ENCODE measurements around the gene VDR. TPM values are rescaled to one million over a fixed set of nuclear protein-coding genes. Genes with fewer than 3 reads are reported as not detected.

The VDR gene
- total and polyA plus RNA-seq, 2 donors (not counting 1 experiment from before 2014, with no cell fraction given) = 0.37 to 0.42 TPM

- CTCF ChIA-PET = interaction anchor here (0.7 kb wide), 1 partner anchor 1822 kb away, joined by 3 read pairs; no protein-coding TSS in a partner anchor
- H3K9ac ChIP-seq (ENCODE audit: low read length) = no peak overlapping the region
- POLR2A ChIA-PET = no interaction called here
- ATAC-seq (ENCODE audit: low read depth) (no peak), DNase-seq (no peak)
- H3K4me1 ChIP-seq (ENCODE audit: control insufficient read depth in 2 of 2, insufficient read depth in 2 of 2, low read length in 2 of 2) = peaks cover 15 to 18% of the 10 kb centered on the region in 2 donors
- H3K79me2 ChIP-seq (ENCODE audit: control insufficient read depth, insufficient read depth, low read length) = no peaks in the 10 kb centered on the region
- Mint-ChIP-seq H3K27me3 (peaks cover 28% of the 10 kb centered on the region), H3K27ac (no peak overlapping the region), H3K4me1 (peaks cover 20% of the 10 kb centered on the region), H3K9me3 (ENCODE audit: insufficient read depth) (no peaks in the 10 kb centered on the region), H3K4me3 (no peak overlapping the region)
- intact Hi-C loops (cut with micrococcal nuclease) = loop anchor here (5.0 to 10.0 kb wide), 2 partner anchors 201 to 256 kb away; partner anchors contain the start of gene RPAP3
- H4K20me1 ChIP-seq (ENCODE audit: control insufficient read depth, insufficient read depth, low read length, poor library complexity, severe bottlenecking) = no peaks in the 10 kb centered on the region
- H3K9me3 ChIP-seq (ENCODE audit: control extremely low read depth in 1 of 3, control insufficient read depth in 2 of 3, insufficient read depth in 1 of 3, low read length in 2 of 3) = peaks cover 0 to 9% (median 0%) of the 10 kb centered on the region in 3 donors
- TF ChIP-seq EZH2 (IDR thresholded peaks at IDR 0.05; ENCODE audit: borderline replicate concordance, insufficient read depth, low read depth, low read length, poor library complexity, severe bottlenecking) (no peak), CTCF (IDR thresholded peaks at IDR 0.05) (no peak)
- H3K4me2 ChIP-seq (replicated peaks; ENCODE audit: low read depth, low read length, poor library complexity, severe bottlenecking) = no peak overlapping the region
- no peaks in the 10 kb centered on the region for H3K36me3 ChIP-seq (replicated peaks in 1 of 2; ENCODE audit: control extremely low read depth in 1 of 2, control insufficient read depth in 1 of 2, extremely low read depth in 1 of 2, insufficient read depth in 2 of 2, low read length in 1 of 2)
- H3K27ac ChIP-seq (ENCODE audit: low read length in 2 of 2) = no peak overlapping the region
- no peak overlapping the region for H3K4me3 ChIP-seq (ENCODE audit: control extremely low read depth in 1 of 5, extremely low read depth in 1 of 5, insufficient read depth in 1 of 5, low read depth in 2 of 5, low read length in 4 of 5)
- peaks cover 0 to 18% (median 4%) of the 10 kb centered on the region in 4 experiments for H3K27me3 ChIP-seq (replicated peaks in 1 of 4; ENCODE audit: control extremely low read depth in 1 of 4, control insufficient read depth in 3 of 4, insufficient read depth in 4 of 4, low read length in 3 of 4)
- H2AFZ ChIP-seq (ENCODE audit: insufficient read depth, low read depth, low read length, poor library complexity, severe bottlenecking) = no peak overlapping the region
These were observed 3.9 kb upstream of the VDR start for GRCh38 chr12:47908738-47909137.

- no peak overlapping the region for H2AFZ ChIP-seq (ENCODE audit: insufficient read depth, low read depth, low read length, poor library complexity, severe bottlenecking)
- H3K4me1 Mint-ChIP-seq = peaks cover 25% of the 10 kb centered on the region
- no peak overlapping the region for H3K9ac ChIP-seq (ENCODE audit: low read length)
- no peaks in the 10 kb centered on the region for H3K9me3 Mint-ChIP-seq (ENCODE audit: insufficient read depth)
- CTCF ChIA-PET = no interaction called here
- H3K4me3 ChIP-seq (ENCODE audit: control extremely low read depth in 1 of 5, extremely low read depth in 1 of 5, insufficient read depth in 1 of 5, low read depth in 2 of 5, low read length in 4 of 5) = no peak overlapping the region
- peaks cover 0 to 25% (median 10%) of the 10 kb centered on the region in 4 experiments for H3K27me3 ChIP-seq (replicated peaks in 1 of 4; ENCODE audit: control extremely low read depth in 1 of 4, control insufficient read depth in 3 of 4, insufficient read depth in 4 of 4, low read length in 3 of 4)
- DNase-seq (no peak), ATAC-seq (ENCODE audit: low read depth) (no peak)
- H3K9me3 ChIP-seq (ENCODE audit: control extremely low read depth in 1 of 3, control insufficient read depth in 2 of 3, insufficient read depth in 1 of 3, low read length in 2 of 3) = peaks cover 0 to 10% (median 0%) of the 10 kb centered on the region in 3 donors
- peaks cover 24% of the 10 kb centered on the region for H3K27me3 Mint-ChIP-seq
- WGBS (ENCODE audit: insufficient coverage) = 71% methylated on average over 3 of the region's 4 CpGs
- no peak overlapping the region for H3K27ac ChIP-seq (ENCODE audit: low read length in 2 of 2)
- intact Hi-C loops (cut with micrococcal nuclease) = loop anchor here (5.0 to 10.0 kb wide), 2 partner anchors 201 to 257 kb away; partner anchors contain the start of gene RPAP3
- no peaks in the 10 kb centered on the region for H3K79me2 ChIP-seq (ENCODE audit: control insufficient read depth, insufficient read depth, low read length)
- H3K36me3 ChIP-seq (replicated peaks in 1 of 2; ENCODE audit: control extremely low read depth in 1 of 2, control insufficient read depth in 1 of 2, extremely low read depth in 1 of 2, insufficient read depth in 2 of 2, low read length in 1 of 2) = no peaks in the 10 kb centered on the region
- no peak overlapping the region for H3K27ac Mint-ChIP-seq
- no peaks in the 10 kb centered on the region for H4K20me1 ChIP-seq (ENCODE audit: control insufficient read depth, insufficient read depth, low read length, poor library complexity, severe bottlenecking)
- no peak overlapping the region for H3K4me3 Mint-ChIP-seq
- no peak overlapping the region for H3K4me2 ChIP-seq (replicated peaks; ENCODE audit: low read depth, low read length, poor library complexity, severe bottlenecking)
- TF ChIP-seq EZH2 (IDR thresholded peaks at IDR 0.05; ENCODE audit: borderline replicate concordance, insufficient read depth, low read depth, low read length, poor library complexity, severe bottlenecking) (no peak), CTCF (IDR thresholded peaks at IDR 0.05) (no peak)
- POLR2A ChIA-PET = no interaction called here
- H3K4me1 ChIP-seq (ENCODE audit: control insufficient read depth in 2 of 2, insufficient read depth in 2 of 2, low read length in 2 of 2) = peaks cover 22 to 26% of the 10 kb centered on the region in 2 donors
These were observed 3.2 kb upstream of the VDR start for GRCh38 chr12:47907851-47908454.
